Hepatocyte (in vitro differentiated cells): ENCODE results near the gene RFTN2. TPM values are rescaled to one million over a fixed set of nuclear protein-coding genes. Genes with fewer than 3 reads are reported as not detected.

Experiments
- DNase-seq: peaks from one replicate; pipeline ENCODE4 v3.0.0-alpha.2; 2016; ENCODE audit warnings: low spot score
- H2AFZ ChIP-seq: fragments of 200-600 bp; sonication (generic); 2 replicates; pipeline ENCODE4 v1.6.0; 2016; ENCODE audit warnings: antibody characterized with exemption, mild to moderate bottlenecking
- H3K27ac ChIP-seq: fragments of 200-600 bp; sonication (generic); 2 replicates; pipeline ENCODE4 v1.5.1; 2016; ENCODE audit warnings: mild to moderate bottlenecking
- H3K27me3 ChIP-seq: fragments of 200-600 bp; sonication (generic); 2 replicates; pipeline ENCODE4 v1.6.1; 2016
- H3K36me3 ChIP-seq: fragments of 200-600 bp; sonication (generic); replicated peaks from 2 replicates; pipeline ENCODE4 v1.5.1; 2016; ENCODE audit warnings: low read depth; ENCODE audit not compliant: insufficient read depth
- H3K4me1 ChIP-seq: fragments of 200-600 bp; sonication (generic); 2 replicates; pipeline ENCODE4 v1.5.1; 2016; ENCODE audit warnings: mild to moderate bottlenecking, moderate library complexity; ENCODE audit not compliant: insufficient read depth
- H3K4me2 ChIP-seq: fragments of 200-600 bp; sonication (generic); 2 replicates; pipeline ENCODE4 v1.6.0; 2016
- H3K4me3 ChIP-seq: fragments of 200-600 bp; sonication (generic); 2 replicates; pipeline ENCODE4 v1.5.1; 2016; ENCODE audit warnings: mild to moderate bottlenecking
- H3K79me2 ChIP-seq: fragments of 200-600 bp; sonication (generic); 2 replicates; pipeline ENCODE4 v1.6.0; 2017; ENCODE audit warnings: mild to moderate bottlenecking
- H3K9me2 ChIP-seq: fragments of 200-600 bp; sonication (generic); replicated peaks from 2 replicates; pipeline ENCODE4 v1.6.0; 2017; ENCODE audit warnings: mild to moderate bottlenecking; ENCODE audit not compliant: insufficient read depth
- H3K9me3 ChIP-seq: fragments of 200-600 bp; sonication (generic); 2 replicates; pipeline ENCODE4 v1.5.1; 2016; ENCODE audit warnings: low read depth, mild to moderate bottlenecking
- H4K20me1 ChIP-seq: fragments of 200-600 bp; sonication (generic); 2 replicates; pipeline ENCODE4 v1.6.0; 2016; ENCODE audit warnings: mild to moderate bottlenecking; ENCODE audit not compliant: insufficient read depth, poor library complexity, severe bottlenecking
- EZH2 ChIP-seq: fragments of 200-600 bp; sonication (generic); IDR thresholded peaks from 2 replicates; pipeline ENCODE4 v1.6.1; 2016; ENCODE audit warnings: antibody characterized with exemption, mild to moderate bottlenecking, borderline replicate concordance
- EZH2phosphoT487 ChIP-seq: fragments of 200-600 bp; sonication (generic); IDR thresholded peaks from one replicate; pipeline ENCODE4 v1.6.1; 2018; ENCODE audit warnings: antibody characterized with exemption, mild to moderate bottlenecking, low read depth, moderate library complexity; ENCODE audit not compliant: unreplicated experiment, severe bottlenecking
- WGBS: methylation state at CpG from one replicate; pipeline ENCODE4 v1.1.6; 2016; ENCODE audit warnings: low lambda C conversion rate; ENCODE audit errors: missing lambda C conversion rate; 5-methylcytosine and 5-hydroxymethylcytosine counted together
- polyA plus RNA-seq: library from polyadenylated mRNA; unstranded; fragments of >200 nt; fragmentation: Nextera tagmentation; extraction: Ambion mirVana; gene quantifications from 2 replicates; pipeline ENCODE4 v1.2.1, GENCODE V29; 2016
- total RNA-seq: library from RNA; depleted of rRNA; stranded (reverse); fragments of >200 nt; gene quantifications from 2 replicates; pipeline ENCODE4 v1.2.3, GENCODE V29; 2014
- TF ChIP-seq, protein P1 (sequence below): fragments of 200-600 bp; sonication (generic); IDR thresholded peaks from 2 replicates; pipeline ENCODE4 v1.5.1; 2016; ENCODE audit warnings: antibody characterized with exemption, mild to moderate bottlenecking; ENCODE audit not compliant: poor library complexity

The RFTN2 gene
- total and polyA plus RNA-seq, 2 experiments from 2014 or later: 2.0 to 8.7 TPM

GRCh38 chr2:197548582-197548981 is 126.8 kb downstream of the RFTN2 start:
- no peak for TF ChIP-seq EZH2phosphoT487
- no peak for TF ChIP-seq EZH2
- TF ChIP-seq, protein P1, sequence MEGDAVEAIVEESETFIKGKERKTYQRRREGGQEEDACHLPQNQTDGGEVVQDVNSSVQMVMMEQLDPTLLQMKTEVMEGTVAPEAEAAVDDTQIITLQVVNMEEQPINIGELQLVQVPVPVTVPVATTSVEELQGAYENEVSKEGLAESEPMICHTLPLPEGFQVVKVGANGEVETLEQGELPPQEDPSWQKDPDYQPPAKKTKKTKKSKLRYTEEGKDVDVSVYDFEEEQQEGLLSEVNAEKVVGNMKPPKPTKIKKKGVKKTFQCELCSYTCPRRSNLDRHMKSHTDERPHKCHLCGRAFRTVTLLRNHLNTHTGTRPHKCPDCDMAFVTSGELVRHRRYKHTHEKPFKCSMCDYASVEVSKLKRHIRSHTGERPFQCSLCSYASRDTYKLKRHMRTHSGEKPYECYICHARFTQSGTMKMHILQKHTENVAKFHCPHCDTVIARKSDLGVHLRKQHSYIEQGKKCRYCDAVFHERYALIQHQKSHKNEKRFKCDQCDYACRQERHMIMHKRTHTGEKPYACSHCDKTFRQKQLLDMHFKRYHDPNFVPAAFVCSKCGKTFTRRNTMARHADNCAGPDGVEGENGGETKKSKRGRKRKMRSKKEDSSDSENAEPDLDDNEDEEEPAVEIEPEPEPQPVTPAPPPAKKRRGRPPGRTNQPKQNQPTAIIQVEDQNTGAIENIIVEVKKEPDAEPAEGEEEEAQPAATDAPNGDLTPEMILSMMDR: no peak
- DNase-seq: no peak
- no peak overlapping the region for H3K4me3 ChIP-seq
- H4K20me1 ChIP-seq: no peaks in the 10 kb centered on the region
- H3K9me3 ChIP-seq: no peaks in the 10 kb centered on the region
- no peaks in the 10 kb centered on the region for H3K4me1 ChIP-seq
- no peaks in the 10 kb centered on the region for H3K27me3 ChIP-seq
- no peaks in the 10 kb centered on the region for H3K9me2 ChIP-seq
- peaks cover 28% of the 10 kb centered on the region for H3K79me2 ChIP-seq
- H3K4me2 ChIP-seq: no peak overlapping the region
- H3K27ac ChIP-seq: no peak overlapping the region
- no peaks in the 10 kb centered on the region for H3K36me3 ChIP-seq
- H2AFZ ChIP-seq: no peak overlapping the region
- 95% methylated on average over 5 of the region's 5 CpGs for WGBS

- Histone ChIP-seq H3K27ac (no peak overlapping the region), H3K4me2 (no peak overlapping the region), H3K36me3 (no peaks in the 10 kb centered on the region), H4K20me1 (no peaks in the 10 kb centered on the region), H3K9me3 (no peaks in the 10 kb centered on the region), H2AFZ (no peak overlapping the region), H3K79me2 (peaks cover 36% of the 10 kb centered on the region), H3K4me1 (no peaks in the 10 kb centered on the region), H3K27me3 (no peaks in the 10 kb centered on the region), H3K9me2 (no peaks in the 10 kb centered on the region), H3K4me3 (no peak overlapping the region)
- 91% methylated on average over 5 of the region's 5 CpGs for WGBS
- no peak for DNase-seq
- TF ChIP-seq, protein P1: no peak
- TF ChIP-seq EZH2phosphoT487 (no peak), EZH2 (no peak)
Observed at GRCh38 chr2:197547163-197547900, 128.1 kb downstream of the RFTN2 start.

- Histone ChIP-seq H3K4me3 (no peak overlapping the region), H3K79me2 (peaks cover 66% of the 10 kb centered on the region), H3K27me3 (no peaks in the 10 kb centered on the region), H3K9me3 (no peaks in the 10 kb centered on the region), H3K36me3 (no peaks in the 10 kb centered on the region), H3K9me2 (no peaks in the 10 kb centered on the region), H3K4me2 (no peak overlapping the region), H2AFZ (no peak overlapping the region), H3K4me1 (no peaks in the 10 kb centered on the region), H4K20me1 (no peaks in the 10 kb centered on the region), H3K27ac (no peak overlapping the region)
- no peak for DNase-seq
- TF ChIP-seq, protein P1: no peak
- TF ChIP-seq EZH2 (no peak), EZH2phosphoT487 (no peak)
- WGBS: 91% methylated on average over 3 of the region's 3 CpGs
Observed at GRCh38 chr2:197543206-197543605, 132.2 kb downstream of the RFTN2 start.
